ENCODE results near the gene PHF12.

The PHF12 gene

GRCh38 chr17:28926366-28926765, 25.0 kb downstream of the PHF12 start:
- TF ChIP-seq NFIC (IDR thresholded peaks at IDR 0.05) (no peak), TAF1 (IDR thresholded peaks at IDR 0.05; ENCODE audit: low read depth) (no peak), MAX (IDR thresholded peaks at IDR 0.05) (no peak), RAD21 (IDR thresholded peaks at IDR 0.05; ENCODE audit: low read depth) (no peak), FOXM1 (IDR thresholded peaks at IDR 0.05; ENCODE audit: borderline replicate concordance, low read depth) (no peak), TEAD4 (IDR thresholded peaks at IDR 0.05) (no peak), CREB1 (IDR thresholded peaks at IDR 0.05; ENCODE audit: low read depth) (no peak), ZBTB7A (IDR thresholded peaks at IDR 0.05; ENCODE audit: low read depth) (no peak), TCF12 (IDR thresholded peaks at IDR 0.05; ENCODE audit: low read depth) (no peak), EP300 (IDR thresholded peaks at IDR 0.05; ENCODE audit: borderline replicate concordance) (no peak), YY1 (IDR thresholded peaks at IDR 0.05; ENCODE audit: low read depth) (no peak), CEBPB (IDR thresholded peaks at IDR 0.05) (no peak)

GRCh38 chr17:28925912-28926365, 25.4 kb downstream of the PHF12 start:
- TF ChIP-seq TEAD4 (IDR thresholded peaks at IDR 0.05) = no peak
- TF ChIP-seq TCF12 (IDR thresholded peaks at IDR 0.05; ENCODE audit: low read depth) = no peak
- no peak for TF ChIP-seq NFIC (IDR thresholded peaks at IDR 0.05)
- TF ChIP-seq RAD21 (IDR thresholded peaks at IDR 0.05; ENCODE audit: low read depth) = no peak
- TF ChIP-seq CEBPB (IDR thresholded peaks at IDR 0.05) = no peak
- TF ChIP-seq YY1 (IDR thresholded peaks at IDR 0.05; ENCODE audit: low read depth) = no peak
- TF ChIP-seq CREB1 (IDR thresholded peaks at IDR 0.05; ENCODE audit: low read depth) = no peak
- TF ChIP-seq EP300 (IDR thresholded peaks at IDR 0.05; ENCODE audit: borderline replicate concordance) = no peak
- no peak for TF ChIP-seq FOXM1 (IDR thresholded peaks at IDR 0.05; ENCODE audit: borderline replicate concordance, low read depth)
- TF ChIP-seq USF1 (IDR thresholded peaks at IDR 0.05) = no peak
- no peak for TF ChIP-seq MAX (IDR thresholded peaks at IDR 0.05)

GRCh38 chr17:28920201-28920600, 31.1 kb downstream of the PHF12 start:
- TF ChIP-seq YY1 (IDR thresholded peaks at IDR 0.05; ENCODE audit: low read depth) (no peak), ZBTB7A (IDR thresholded peaks at IDR 0.05; ENCODE audit: low read depth) (no peak), REST (IDR thresholded peaks at IDR 0.05; ENCODE audit: low read depth) (no peak), CREB1 (IDR thresholded peaks at IDR 0.05; ENCODE audit: low read depth) (no peak), RAD21 (IDR thresholded peaks at IDR 0.05; ENCODE audit: low read depth) (no peak), NFIC (IDR thresholded peaks at IDR 0.05) (no peak), USF1 (IDR thresholded peaks at IDR 0.05) (no peak)

- TF ChIP-seq ZBTB7A (IDR thresholded peaks at IDR 0.05; ENCODE audit: low read depth) = no peak
- no peak for TF ChIP-seq CEBPB (IDR thresholded peaks at IDR 0.05)
- TF ChIP-seq TCF12 (IDR thresholded peaks at IDR 0.05; ENCODE audit: low read depth) = no peak
- TF ChIP-seq YY1 (IDR thresholded peaks at IDR 0.05; ENCODE audit: low read depth) = no peak
- no peak for TF ChIP-seq MAX (IDR thresholded peaks at IDR 0.05)
- TF ChIP-seq FOXM1 (IDR thresholded peaks at IDR 0.05; ENCODE audit: borderline replicate concordance, low read depth) = no peak
- no peak for TF ChIP-seq NFIC (IDR thresholded peaks at IDR 0.05)
- no peak for TF ChIP-seq CREB1 (IDR thresholded peaks at IDR 0.05; ENCODE audit: low read depth)
Observed at GRCh38 chr17:28918295-28918694, 33.0 kb downstream of the PHF12 start.

GRCh38 chr17:28917465-28917864, 33.9 kb downstream of the PHF12 start:
- TF ChIP-seq REST (IDR thresholded peaks at IDR 0.05; ENCODE audit: low read depth) (no peak), FOXM1 (IDR thresholded peaks at IDR 0.05; ENCODE audit: borderline replicate concordance, low read depth) (no peak), CEBPB (IDR thresholded peaks at IDR 0.05) (no peak), EGR1 (IDR thresholded peaks at IDR 0.05) (no peak), USF1 (IDR thresholded peaks at IDR 0.05) (no peak), RAD21 (IDR thresholded peaks at IDR 0.05; ENCODE audit: low read depth) (no peak), YY1 (IDR thresholded peaks at IDR 0.05; ENCODE audit: low read depth) (no peak), CREB1 (IDR thresholded peaks at IDR 0.05; ENCODE audit: low read depth) (no peak), ZBTB7A (IDR thresholded peaks at IDR 0.05; ENCODE audit: low read depth) (no peak), EP300 (IDR thresholded peaks at IDR 0.05; ENCODE audit: borderline replicate concordance) (no peak), TAF1 (IDR thresholded peaks at IDR 0.05; ENCODE audit: low read depth) (no peak), NFIC (IDR thresholded peaks at IDR 0.05) (no peak), TCF12 (IDR thresholded peaks at IDR 0.05; ENCODE audit: low read depth) (no peak), TEAD4 (IDR thresholded peaks at IDR 0.05) (no peak), MAX (IDR thresholded peaks at IDR 0.05) (no peak)
